Endodermal cell (in vitro differentiated cells): ENCODE data around the gene SLC39A3. TPM values are rescaled to one million over a fixed set of nuclear protein-coding genes. Genes with fewer than 3 reads are reported as not detected.
A peak's percentile ranks its signal among the peaks of the same experiment; 100 is the strongest.

Experiments used
- DNase-seq: peaks from one replicate; pipeline ENCODE4 v3.0.0-alpha.2; 2017
- H3K27ac ChIP-seq: 2 replicates; pipeline ENCODE4 v1.5.1; 2013; ENCODE audit warnings: mild to moderate bottlenecking, low read depth, low read length, moderate library complexity
- H3K27me3 ChIP-seq: 2 replicates; pipeline ENCODE4 v1.6.1; 2013; ENCODE audit warnings: mild to moderate bottlenecking, low read length, moderate library complexity; ENCODE audit not compliant: insufficient read depth, control insufficient read depth, poor library complexity, severe bottlenecking
- H3K36me3 ChIP-seq: 2 replicates; pipeline ENCODE4 v1.7.0; 2013; ENCODE audit warnings: mild to moderate bottlenecking, low read length, moderate library complexity; ENCODE audit not compliant: control insufficient read depth, insufficient read depth
- H3K4me1 ChIP-seq: one replicate; pipeline ENCODE4 v1.7.0; 2013; ENCODE audit warnings: low read length; ENCODE audit not compliant: control insufficient read depth, insufficient read depth
- H3K4me3 ChIP-seq: 2 replicates; pipeline ENCODE4 v1.5.1; 2013; ENCODE audit warnings: mild to moderate bottlenecking, low read length, moderate library complexity
- H3K9ac ChIP-seq: 2 replicates; pipeline ENCODE4 v1.6.1; 2013; ENCODE audit warnings: mild to moderate bottlenecking, low read length, moderate library complexity; ENCODE audit not compliant: poor library complexity, severe bottlenecking; ENCODE audit errors: extremely low read depth
- H3K9me3 ChIP-seq: 2 replicates; pipeline ENCODE4 v1.6.1; 2013; ENCODE audit warnings: mild to moderate bottlenecking, low read length, moderate library complexity; ENCODE audit not compliant: control insufficient read depth
- H3K27ac Mint-ChIP-seq: 2 replicates; pipeline ENCODE4 v1.8.0; 2020; ENCODE audit warnings: mixed read lengths
- H3K27me3 Mint-ChIP-seq: 2 replicates; pipeline ENCODE4 v1.8.0; 2021; ENCODE audit warnings: mild to moderate bottlenecking, mixed read lengths; ENCODE audit not compliant: insufficient read depth
- H3K36me3 Mint-ChIP-seq: 2 replicates; pipeline ENCODE4 v1.8.0; 2020; ENCODE audit warnings: low read depth, mixed read lengths
- H3K4me1 Mint-ChIP-seq: 2 replicates; pipeline ENCODE4 v1.8.0; 2020; ENCODE audit warnings: mixed read lengths
- H3K4me3 Mint-ChIP-seq: 2 replicates; pipeline ENCODE4 v1.8.0; 2020; ENCODE audit warnings: mild to moderate bottlenecking, moderate library complexity, mixed read lengths
- H3K9me3 Mint-ChIP-seq: 2 replicates; pipeline ENCODE4 v1.8.0; 2020; ENCODE audit warnings: mild to moderate bottlenecking, mixed read lengths
- CTCF ChIP-seq: fragments of 200-600 bp; sonication (generic); conservative IDR thresholded peaks from 2 replicates; pipeline ENCODE4 v1.5.0; 2021; ENCODE audit warnings: antibody characterized with exemption, mild to moderate bottlenecking
- WGBS, 2 experiments: methylation state at CpG; one replicate each; pipeline versions ENCODE4 v1.1.5 to v1.1.7; 2013; ENCODE audit warnings: missing lambda C conversion rate in 2 of 2, mixed read lengths in 1 of 2; ENCODE audit not compliant: insufficient coverage in 1 of 2, insufficient read length in 1 of 2; 5-methylcytosine and 5-hydroxymethylcytosine counted together
- total RNA-seq, 2 donors: library from RNA; stranded (reverse); fragmentation: NEBNext Ultra II Directional in 1 of 2; extraction: Animal tissue kit (Norgen Biotek cat#: 25700) in 1 of 2; gene quantifications; 2 replicates in 1 of 2; 3 replicates in 1 of 2; pipeline ENCODE4 v1.2.1, GENCODE V29; 2021

Gene SLC39A3
- total RNA-seq, 2 donors from 2014 or later = 25.3 to 28.6 TPM

GRCh38 chr19:2720777-2721569 lies 18.8 kb downstream of the SLC39A3 start, which contains the start of gene DIRAS1:
Gene DIRAS1, minus strand, starts transcription at chr19:2721372. Its CDS starts 3,566 bp downstream, at chr19:2717806.
- Histone ChIP-seq H3K27ac (no peak within 1 kb of the TSS), H3K9ac (peak within 1 kb of the TSS; percentile 11)
- WGBS, 2 experiments = 0% methylated on average over 20 to 94 of the region's 100 CpGs

GRCh38 chr19:2719920-2720776 lies 19.7 kb downstream of the SLC39A3 start:
- no peak overlapping the region for H3K27ac ChIP-seq
- H3K9me3 ChIP-seq = peaks cover 6% of the 10 kb centered on the region
- Mint-ChIP-seq H3K9me3 (peaks cover 9% of the 10 kb centered on the region), H3K27ac (no peak overlapping the region), H3K4me3 (peak overlapping the region; percentile 50), H3K36me3 (peaks cover 11% of the 10 kb centered on the region), H3K27me3 (peaks cover 15% of the 10 kb centered on the region), H3K4me1 (peaks cover 4% of the 10 kb centered on the region)
- peak; percentile 60 for TF ChIP-seq CTCF
- peak; percentile 87 for DNase-seq
- WGBS, 2 experiments = 17 to 18% methylated on average over 14 to 37 of the region's 37 CpGs
- peaks cover 10% of the 10 kb centered on the region for H3K27me3 ChIP-seq
- H3K36me3 ChIP-seq = no peaks in the 10 kb centered on the region
- H3K4me3 ChIP-seq = peak overlapping the region; percentile 49
- H3K4me1 ChIP-seq = no peaks in the 10 kb centered on the region
- H3K9ac ChIP-seq = peak overlapping the region; percentile 11

More at GRCh38 chr19:2720777-2721569, 18.8 kb downstream of the SLC39A3 start, which contains the start of gene DIRAS1:
- peak within 1 kb of the TSS; percentile 64 for H3K4me3 ChIP-seq
- H3K27me3 ChIP-seq = peaks cover 10% of the 10 kb centered on the region
- H3K4me1 ChIP-seq = no peaks in the 10 kb centered on the region
- H3K36me3 ChIP-seq = no peaks in the 10 kb centered on the region
- Mint-ChIP-seq H3K27me3 (peaks cover 15% of the 10 kb centered on the region), H3K36me3 (peaks cover 3% of the 10 kb centered on the region), H3K4me1 (peaks cover 4% of the 10 kb centered on the region), H3K27ac (no peak within 1 kb of the TSS), H3K9me3 (peaks cover under 1% of the 10 kb centered on the region), H3K4me3 (peak within 1 kb of the TSS; percentile 66)
- peak; percentile 88 for DNase-seq
- no peak for TF ChIP-seq CTCF
- H3K9me3 ChIP-seq = no peaks in the 10 kb centered on the region

GRCh38 chr19:2719232-2719735 lies 20.5 kb downstream of the SLC39A3 start:
- H3K27ac Mint-ChIP-seq = no peak overlapping the region
- WGBS, 2 experiments = 75 to 77% methylated on average over 4 of the region's 7 CpGs
- H3K9me3 Mint-ChIP-seq = peaks cover 11% of the 10 kb centered on the region
- DNase-seq = no peak
- peaks cover 16% of the 10 kb centered on the region for H3K27me3 Mint-ChIP-seq
- peaks cover 4% of the 10 kb centered on the region for H3K4me1 Mint-ChIP-seq
- Histone ChIP-seq H3K4me1 (no peaks in the 10 kb centered on the region), H3K9ac (no peak overlapping the region), H3K36me3 (no peaks in the 10 kb centered on the region), H3K27me3 (peaks cover 10% of the 10 kb centered on the region), H3K27ac (no peak overlapping the region), H3K4me3 (no peak overlapping the region), H3K9me3 (peaks cover 7% of the 10 kb centered on the region)
- peaks cover 13% of the 10 kb centered on the region for H3K36me3 Mint-ChIP-seq
- H3K4me3 Mint-ChIP-seq = peak overlapping the region; percentile 50
- TF ChIP-seq CTCF = no peak
